ENCODE results near the gene MBTD1. TPM values are rescaled to one million over a fixed set of nuclear protein-coding genes. Genes with fewer than 3 reads are reported as not detected.
"Not testable (repeated sequence)": the region's sequence is repeated elsewhere in the genome, so short reads cannot be mapped to it uniquely, and the experiment has no call there.

MBTD1 gene
- 9.3 TPM for total RNA-seq
- long read RNA-seq, partial matches to known transcripts = 0 of 4 reads
- long read RNA-seq, other reads (novel, unspliced or antisense) = 4 of 4 reads

GRCh38 chr17:51259564-51260236, at the start of gene MBTD1:
TSS of gene MBTD1 (minus strand) at chr17:51260049. CDS start at chr17:51225161, 34,888 bp downstream.
- DNase-seq (ENCODE audit: low spot score) = peak; percentile 97

- no peak for DNase-seq (ENCODE audit: low spot score)
These were observed 45.3 kb upstream of the MBTD1 start for GRCh38 chr17:51305182-51305581.

- DNase-seq (ENCODE audit: low spot score) = no peak
These were observed 40.0 kb upstream of the MBTD1 start for GRCh38 chr17:51299859-51300258.

GRCh38 chr17:51298508-51299371, 38.9 kb upstream of the MBTD1 start:
- no peak for DNase-seq (ENCODE audit: low spot score)

- DNase-seq (ENCODE audit: low spot score) = not testable (repeated sequence)
These were observed 34.5 kb upstream of the MBTD1 start for GRCh38 chr17:51294338-51294737.

- no peak for DNase-seq (ENCODE audit: low spot score)
These were observed 29.9 kb upstream of the MBTD1 start for GRCh38 chr17:51289696-51290111.

GRCh38 chr17:51287412-51287811, 27.6 kb upstream of the MBTD1 start:
- DNase-seq (ENCODE audit: low spot score) = no peak

- DNase-seq (ENCODE audit: low spot score) = no peak
These were observed 19.3 kb upstream of the MBTD1 start for GRCh38 chr17:51279183-51279582.

GRCh38 chr17:51275381-51275780, 15.5 kb upstream of the MBTD1 start:
- DNase-seq (ENCODE audit: low spot score) = no peak

GRCh38 chr17:51272812-51273211, 13.0 kb upstream of the MBTD1 start:
- DNase-seq (ENCODE audit: low spot score) = no peak

- DNase-seq (ENCODE audit: low spot score) = no peak
These were observed 10.8 kb upstream of the MBTD1 start for GRCh38 chr17:51270636-51271035.

GRCh38 chr17:51269991-51270390, 10.1 kb upstream of the MBTD1 start:
- DNase-seq (ENCODE audit: low spot score) = no peak

GRCh38 chr17:51264466-51264865, 4.6 kb upstream of the MBTD1 start:
- DNase-seq (ENCODE audit: low spot score) = not testable (repeated sequence)

GRCh38 chr17:51263006-51263405, 3.2 kb upstream of the MBTD1 start:
- no peak for DNase-seq (ENCODE audit: low spot score)

GRCh38 chr17:51261024-51261963, 1.4 kb upstream of the MBTD1 start:
- DNase-seq (ENCODE audit: low spot score) = peak; percentile 90

GRCh38 chr17:51260237-51261023, 581 bp upstream of the MBTD1 start, which contains the start of gene UTP18:
TSS of gene UTP18 (plus strand) at chr17:51260546. CDS start at chr17:51260585, 39 bp downstream.
- DNase-seq (ENCODE audit: low spot score) = peak; percentile 99

- no peak for DNase-seq (ENCODE audit: low spot score)
These were observed 889 bp downstream of the MBTD1 start for GRCh38 chr17:51258756-51259563.

- DNase-seq (ENCODE audit: low spot score) = no peak
These were observed 2.4 kb downstream of the MBTD1 start for GRCh38 chr17:51257150-51258081.

All from mesenteric fat pad (tissue), 1 donor.